Left lobe of liver (tissue), 2 donors: ENCODE measurements around the gene SLC1A7. TPM values are rescaled to one million over a fixed set of nuclear protein-coding genes. Genes with fewer than 3 reads are reported as not detected.

Experiments used
- ATAC-seq: fragments of 200-7000 bp; cut with Tn5 transposase; one replicate; pipeline ENCODE4 v1.9.1; 2020; ENCODE audit warnings: mild to moderate bottlenecking, moderate library complexity
- DNase-seq: peaks from one replicate; pipeline ENCODE4 v3.0.0-alpha.2; 2020; ENCODE audit warnings: low spot score
- total RNA-seq: library from RNA; stranded (reverse); gene quantifications from one replicate; pipeline ENCODE4 v1.2.1, GENCODE V29; 2021
- donor health status: DM: no; HTN: no; CAD: no; lungs with moderate emphysema.
- donor health status: DM: no; HTN: yes; CAD: no.

The SLC1A7 gene
- total RNA-seq, 1 donor from 2014 or later: 0.35 TPM

DNA sequence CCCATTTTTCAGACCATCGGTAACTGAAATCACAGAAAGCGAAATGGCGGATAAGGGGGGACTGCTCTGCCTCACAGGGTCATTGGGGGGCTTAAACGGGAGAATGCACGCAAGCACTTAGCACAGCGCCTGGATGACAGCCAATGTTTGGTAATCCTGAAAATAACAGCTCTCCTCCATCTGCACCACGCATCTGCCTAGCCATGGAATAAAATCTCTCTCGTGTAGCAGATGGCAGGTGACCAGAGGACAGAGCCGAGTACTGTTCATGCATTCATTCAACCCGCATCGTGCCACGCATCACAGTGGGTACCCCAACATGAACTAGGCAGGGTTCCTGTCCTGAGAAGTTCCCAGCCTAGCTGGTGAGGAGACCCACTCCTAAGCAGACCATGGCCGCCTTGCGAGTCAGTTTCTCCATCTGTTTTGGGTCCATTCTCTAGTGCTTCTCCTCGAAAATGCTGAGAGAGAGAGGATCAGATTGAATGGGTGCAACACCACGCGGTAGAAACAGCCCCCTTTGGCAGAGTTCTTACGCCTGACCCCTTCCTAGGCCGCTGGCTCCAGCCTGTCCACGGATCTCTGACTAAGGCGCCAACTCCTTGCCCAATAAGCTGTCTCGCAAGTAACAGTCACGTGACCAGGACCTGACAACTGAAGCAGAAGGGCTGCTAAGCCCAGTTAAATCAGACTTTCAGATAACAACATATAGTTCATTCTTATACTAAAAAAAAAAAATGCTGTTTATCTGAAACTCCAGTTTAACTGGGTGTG is 7.3 kb downstream of the SLC1A7 start:
- DNase-seq (no peak), ATAC-seq (peak; percentile 27)

- DNase-seq (no peak), ATAC-seq (no peak)
Measured at GRCh38 chr1:53134042-53134485, 8.4 kb downstream of the SLC1A7 start.

GRCh38 chr1:53133261-53134041 is 9.0 kb downstream of the SLC1A7 start:
- DNase-seq (no peak), ATAC-seq (no peak)

GRCh38 chr1:53132176-53132575 is 10.3 kb downstream of the SLC1A7 start:
- DNase-seq (no peak), ATAC-seq (no peak)

DNA sequence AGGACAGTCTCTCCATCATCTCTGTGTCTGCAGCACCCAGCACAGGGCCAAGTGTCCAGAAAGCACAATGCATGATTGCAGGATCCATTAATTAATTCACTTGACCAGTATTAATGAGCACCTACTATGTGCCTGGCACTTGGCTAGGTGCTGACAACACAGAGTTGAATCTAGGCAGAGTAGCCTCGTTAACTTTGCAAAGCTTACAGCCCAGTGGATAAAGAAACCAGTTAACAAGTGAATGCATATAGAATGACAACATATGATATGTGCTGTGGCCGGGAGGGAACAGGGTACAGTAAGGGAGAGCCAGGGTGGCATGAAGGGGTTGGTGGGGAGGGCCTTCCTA is 10.9 kb downstream of the SLC1A7 start:
- no peak for ATAC-seq
- DNase-seq: no peak

GRCh38 chr1:53130878-53131589 is 11.4 kb downstream of the SLC1A7 start:
- DNase-seq: no peak
- peak; percentile 33 for ATAC-seq

DNA sequence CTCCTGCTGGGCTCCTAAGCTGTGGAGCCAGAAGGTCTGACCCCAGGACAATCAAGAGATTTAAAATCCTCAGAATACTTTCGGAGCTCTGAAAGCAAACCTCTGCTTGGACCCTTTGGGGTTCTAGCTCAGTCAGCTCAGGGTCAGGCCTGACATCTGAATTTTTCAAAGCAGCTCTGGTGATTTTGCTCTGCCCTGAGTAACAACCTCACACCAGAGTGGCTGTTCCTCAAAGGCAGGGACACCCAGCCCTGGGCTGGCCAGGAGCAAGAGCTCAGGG is 11.9 kb downstream of the SLC1A7 start:
- DNase-seq (no peak), ATAC-seq (peak; percentile 19)

DNA sequence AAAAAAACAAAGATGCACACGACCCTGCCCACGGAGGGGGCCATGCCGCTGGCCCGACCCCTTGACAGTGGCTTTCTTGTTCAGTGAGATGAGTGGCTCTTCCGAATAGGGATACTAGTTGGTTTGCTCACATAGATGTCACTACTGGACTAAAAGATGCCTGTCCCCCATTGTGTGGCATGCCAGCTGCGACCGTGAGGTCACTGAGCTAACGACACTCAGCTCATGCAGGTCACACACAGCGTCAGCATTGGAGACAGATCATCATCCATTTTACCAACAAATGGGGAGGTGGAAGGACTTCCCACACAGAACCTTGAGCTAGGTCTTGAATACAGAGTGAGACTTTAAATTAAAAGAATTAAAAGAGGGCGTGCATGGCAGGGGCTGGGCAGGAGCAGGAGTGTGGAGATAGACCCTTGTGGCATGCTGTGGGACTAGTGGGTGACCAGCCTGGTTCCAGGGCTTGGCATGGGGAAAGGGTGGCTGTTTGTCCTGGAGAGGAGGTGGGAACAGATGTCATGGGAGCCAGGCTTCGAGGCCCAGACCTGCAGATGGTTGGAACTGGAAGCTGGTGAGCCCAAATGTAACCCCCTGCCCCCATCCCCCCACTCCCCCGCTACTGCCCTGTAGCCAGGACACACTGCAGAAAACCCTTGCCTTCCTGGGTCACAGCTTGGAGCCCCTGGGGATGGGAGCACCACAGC is 12.4 kb downstream of the SLC1A7 start:
- DNase-seq (no peak), ATAC-seq (no peak)

GRCh38 chr1:53128401-53128800 is 14.0 kb downstream of the SLC1A7 start:
- ATAC-seq: no peak
- DNase-seq: no peak

- no peak for DNase-seq
- no peak for ATAC-seq
Measured at GRCh38 chr1:53127546-53127945, 14.9 kb downstream of the SLC1A7 start.

DNA sequence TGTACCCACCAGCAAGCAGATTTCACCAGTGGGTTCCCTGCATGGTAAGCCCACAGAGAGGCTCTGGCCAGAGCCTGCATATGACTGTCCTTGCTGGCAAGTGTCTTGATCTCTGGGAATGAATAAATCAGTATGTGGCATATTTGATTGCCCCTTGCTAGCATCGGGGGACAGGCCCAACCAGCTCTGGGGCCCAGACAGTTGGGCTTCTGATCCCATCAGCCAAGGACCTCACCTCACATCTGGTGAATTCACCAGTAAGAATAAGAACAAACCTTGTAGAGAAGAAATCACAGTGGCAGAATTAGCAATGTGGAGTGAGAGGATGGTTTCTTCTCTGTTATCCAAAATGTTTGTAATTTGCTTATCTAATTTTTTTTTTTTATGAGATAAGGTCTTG is 15.9 kb downstream of the SLC1A7 start:
- no peak for ATAC-seq
- no peak for DNase-seq

DNA sequence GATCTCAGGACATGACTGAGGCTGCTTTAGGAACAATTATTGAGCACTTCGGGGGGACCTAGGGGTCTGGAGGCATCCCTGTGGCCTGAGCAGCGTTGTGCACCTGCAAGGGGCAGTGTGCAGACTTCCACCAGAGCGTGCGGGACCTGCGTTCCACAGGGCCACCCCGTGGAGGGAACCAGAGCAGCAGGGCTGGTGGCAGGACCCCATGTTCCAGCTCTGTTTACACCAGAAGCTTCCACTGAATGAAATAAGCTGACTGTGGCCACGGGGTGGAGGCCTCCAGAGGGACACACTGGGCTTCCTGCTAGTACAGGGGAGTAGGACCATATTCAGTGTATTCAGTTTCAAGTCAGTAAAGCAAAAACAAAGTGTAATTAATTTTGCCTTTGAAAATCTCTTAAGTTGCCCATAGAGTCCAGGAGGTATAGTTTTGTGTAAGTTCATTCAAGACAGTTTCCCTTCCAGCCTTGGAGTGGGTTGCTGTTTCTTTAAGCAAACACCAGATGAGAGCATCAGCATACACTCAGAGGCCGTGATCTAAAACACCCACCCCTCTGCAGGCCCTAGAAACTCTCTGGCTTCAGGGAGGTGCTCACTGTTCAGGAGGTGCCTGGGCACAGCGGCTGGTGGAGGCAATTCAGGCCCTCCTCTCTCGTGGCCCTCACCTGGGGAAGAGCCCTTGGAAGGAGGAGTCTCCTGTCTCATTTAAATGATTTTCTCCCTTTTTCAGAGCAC is 16.6 kb downstream of the SLC1A7 start:
- DNase-seq (no peak), ATAC-seq (no peak)

- no peak for DNase-seq
Measured at GRCh38 chr1:53125122-53125521, 17.3 kb downstream of the SLC1A7 start.

DNA sequence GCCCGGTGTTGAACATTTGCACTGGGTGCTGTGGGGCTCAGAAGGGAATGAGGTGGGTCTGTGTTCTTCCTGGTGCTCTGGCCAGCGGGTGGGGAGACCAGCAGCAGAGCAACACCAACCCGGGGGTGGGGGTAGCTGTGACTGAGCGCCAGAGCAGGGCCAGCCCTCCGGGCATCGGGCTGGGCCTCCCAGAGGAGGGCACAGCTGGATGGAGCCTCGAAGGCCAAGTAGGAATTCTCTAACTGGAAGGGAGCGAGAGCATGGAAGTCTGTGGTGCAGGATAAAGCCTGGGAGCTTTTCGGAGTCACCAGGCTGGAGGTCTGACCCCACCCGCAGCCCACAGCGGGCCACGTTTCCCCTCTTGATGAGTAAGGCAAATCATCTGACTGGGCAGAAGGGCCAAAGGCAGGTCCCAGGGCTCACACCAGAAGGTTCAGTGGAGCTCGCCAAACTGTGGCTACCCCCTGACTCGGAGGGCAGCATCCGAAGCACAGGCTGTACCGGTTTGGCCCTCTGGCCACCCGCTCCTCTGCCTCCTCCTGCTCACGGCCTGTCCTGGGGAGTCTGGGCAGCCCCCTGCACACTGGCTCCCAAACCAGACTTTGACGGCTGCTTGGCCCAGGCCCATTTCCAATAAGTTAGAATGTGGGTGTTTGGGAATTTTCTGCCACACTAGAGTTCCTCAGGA is 18.8 kb downstream of the SLC1A7 start:
- DNase-seq (no peak), ATAC-seq (no peak)

More at GRCh38 chr1:53125122-53125521, 17.3 kb downstream of the SLC1A7 start:
- ATAC-seq: no peak

GRCh38 chr1:53122961-53123413 is 19.5 kb downstream of the SLC1A7 start:
- ATAC-seq (no peak), DNase-seq (no peak)

- ATAC-seq: no peak
- no peak for DNase-seq
Measured at GRCh38 chr1:53122201-53122885, 20.1 kb downstream of the SLC1A7 start.

DNA sequence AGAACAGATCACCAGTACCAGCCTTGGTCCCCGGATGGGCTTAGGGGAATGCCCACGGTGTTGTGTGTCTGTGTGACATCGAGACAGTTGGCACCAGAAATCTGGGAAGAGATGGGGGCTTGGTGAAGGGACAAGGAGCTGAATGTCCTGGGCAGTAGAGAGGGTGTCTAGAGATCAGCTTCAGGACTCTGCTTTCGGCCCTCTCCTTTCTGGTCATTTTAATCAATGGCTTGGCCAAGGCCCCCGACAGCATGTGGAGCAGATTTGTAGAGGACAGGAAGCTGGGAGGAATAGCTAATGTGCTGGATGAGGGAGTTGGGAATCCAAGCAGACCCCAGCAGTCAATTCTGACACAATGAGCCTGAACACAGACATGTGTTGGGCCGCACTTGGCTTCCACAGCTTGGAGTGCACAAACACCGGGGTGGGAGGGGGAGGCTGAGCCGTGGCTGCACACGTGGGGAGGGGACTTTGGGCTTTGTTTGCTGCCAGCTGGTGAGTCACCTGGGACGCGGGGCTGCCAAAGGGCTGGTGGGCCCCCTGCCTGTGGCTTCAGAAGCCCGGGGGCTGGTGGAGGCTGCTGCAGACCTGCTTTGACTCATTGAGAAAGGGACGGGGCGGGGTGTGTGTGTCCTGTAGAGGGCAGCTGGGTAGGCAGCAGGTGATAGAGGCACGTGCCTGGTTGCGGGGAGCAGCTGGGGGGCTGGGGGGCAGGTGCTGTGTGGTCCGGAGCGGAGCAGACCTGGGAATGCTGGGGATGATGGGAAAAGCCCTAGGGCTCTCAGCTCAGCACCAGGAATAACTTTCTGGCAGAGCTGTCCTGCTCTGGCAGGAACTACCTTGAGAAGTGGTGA is 20.9 kb downstream of the SLC1A7 start:
- no peak for DNase-seq

GRCh38 chr1:53120659-53121058 is 21.8 kb downstream of the SLC1A7 start:
- no peak for ATAC-seq
- no peak for DNase-seq

More for the DNA sequence above, 20.9 kb downstream of the SLC1A7 start:
- no peak for ATAC-seq
